ENCODE data around the gene ZNF577. TPM values are rescaled to one million over a fixed set of nuclear protein-coding genes. Genes with fewer than 3 reads are reported as not detected.

The ZNF577 gene
- total and polyA plus RNA-seq, 8 donors, result 5.5 to 25.2 (median 13.6) TPM

- Histone ChIP-seq H3K27me3 (no peaks in the 10 kb centered on the region), H3K36me3 (no peaks in the 10 kb centered on the region), H3K4me1 (no peaks in the 10 kb centered on the region), H3K9me3 (peaks cover 0 to 60% (median 26%) of the 10 kb centered on the region in 4 donors), H3K27ac (no peak overlapping the region), H3K4me3 (no peak overlapping the region)
- no peak for DNase-seq
- intact Hi-C loops (cut with DNase I; ENCODE audit: low total_unique reads), result no loop called here
- WGBS, 5 donors, result 90 to 97% (median 94%) methylated on average over 3 of the region's 3 CpGs
- no peak for TF ChIP-seq EP300 (IDR thresholded peaks at IDR 0.05)
- no peak for TF ChIP-seq POLR2A (IDR thresholded peaks at IDR 0.05)
- no peak for TF ChIP-seq CTCF (IDR thresholded peaks at IDR 0.05)
- no peak for TF ChIP-seq POLR2AphosphoS5 (IDR thresholded peaks at IDR 0.05)
Observed at GRCh38 chr19:51822946-51823345, 64.8 kb downstream of the ZNF577 start.

- Histone ChIP-seq H3K4me3 (no peak overlapping the region), H3K9me3 (peaks cover 0 to 54% (median 23%) of the 10 kb centered on the region in 4 donors), H3K27me3 (no peaks in the 10 kb centered on the region), H3K36me3 (no peaks in the 10 kb centered on the region), H3K4me1 (no peaks in the 10 kb centered on the region), H3K27ac (no peak overlapping the region)
- no peak for TF ChIP-seq EP300 (IDR thresholded peaks at IDR 0.05)
- TF ChIP-seq CTCF (IDR thresholded peaks at IDR 0.05), result no peak
- no peak for TF ChIP-seq POLR2A (IDR thresholded peaks at IDR 0.05)
- TF ChIP-seq POLR2AphosphoS5 (IDR thresholded peaks at IDR 0.05), result no peak
- WGBS, 5 donors, result 84 to 90% (median 86%) methylated on average over 2 of the region's 2 CpGs
- no peak for DNase-seq
- intact Hi-C loops (cut with DNase I; ENCODE audit: low total_unique reads), result no loop called here
Observed at GRCh38 chr19:51822325-51822724, 65.4 kb downstream of the ZNF577 start.

DNA sequence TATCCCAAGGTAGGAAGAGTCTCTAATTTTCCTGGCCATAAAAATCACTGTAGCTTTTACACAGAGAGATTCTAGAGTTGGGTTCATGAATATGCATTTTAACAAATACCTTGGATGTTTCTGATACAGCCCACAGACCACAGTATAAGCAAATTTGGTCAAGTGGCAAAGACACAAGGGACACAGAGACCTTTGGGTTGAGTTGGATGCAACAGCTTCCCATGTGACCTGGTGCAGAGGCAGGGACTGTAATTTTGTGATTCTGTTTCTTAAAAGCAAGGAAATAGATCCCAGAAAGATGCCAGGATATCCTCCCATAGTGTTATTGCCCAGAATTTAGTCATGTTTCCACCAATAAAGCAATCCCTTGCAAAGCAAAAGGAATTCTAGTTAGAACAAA is 65.8 kb downstream of the ZNF577 start:
- Histone ChIP-seq H3K36me3 (no peaks in the 10 kb centered on the region), H3K4me1 (no peaks in the 10 kb centered on the region), H3K27me3 (no peaks in the 10 kb centered on the region), H3K27ac (no peak overlapping the region), H3K9me3 (peaks cover 0 to 50% (median 21%) of the 10 kb centered on the region in 4 donors), H3K4me3 (no peak overlapping the region)
- no peak for TF ChIP-seq POLR2AphosphoS5 (IDR thresholded peaks at IDR 0.05)
- TF ChIP-seq POLR2A (IDR thresholded peaks at IDR 0.05), result no peak
- no peak for TF ChIP-seq CTCF (IDR thresholded peaks at IDR 0.05)
- no peak for TF ChIP-seq EP300 (IDR thresholded peaks at IDR 0.05)
- DNase-seq, result no peak
- intact Hi-C loops (cut with DNase I; ENCODE audit: low total_unique reads), result no loop called here

GRCh38 chr19:51821456-51821855 is 66.3 kb downstream of the ZNF577 start:
- Histone ChIP-seq H3K4me3 (no peak overlapping the region), H3K27ac (no peak overlapping the region), H3K9me3 (peaks cover 0 to 45% (median 18%) of the 10 kb centered on the region in 4 donors), H3K4me1 (no peaks in the 10 kb centered on the region), H3K27me3 (no peaks in the 10 kb centered on the region), H3K36me3 (no peaks in the 10 kb centered on the region)
- no peak for DNase-seq
- intact Hi-C loops (cut with DNase I; ENCODE audit: low total_unique reads), result no loop called here
- no peak for TF ChIP-seq EP300 (IDR thresholded peaks at IDR 0.05)
- TF ChIP-seq CTCF (IDR thresholded peaks at IDR 0.05), result no peak
- TF ChIP-seq POLR2AphosphoS5 (IDR thresholded peaks at IDR 0.05), result no peak
- TF ChIP-seq POLR2A (IDR thresholded peaks at IDR 0.05), result no peak
- 68 to 83% (median 73%) methylated on average over 3 of the region's 3 CpGs for WGBS, 5 donors

Other genes with a start within 250 kb of the ZNF577 start
- gene SIGLEC14, start 241.1 kb downstream of the ZNF577 start, total RNA-seq, result 1 to 10 TPM in 3 of 5 donors, not detected in 2; 2.0 to 5.4 (median 2.8) TPM
- gene SIGLEC14, start 241.1 kb downstream of the ZNF577 start, polyA plus RNA-seq, result 1 to 10 TPM in 1 of 3 donors, under 1 TPM in 1, not detected in 1; 0.55 to 1.8 TPM
- 100 to 1,000 TPM in 1 of 5 donors, 1 to 10 TPM in 4; 1.2 to 151 (median 3.9) TPM for gene SPACA6, start 194.6 kb downstream of the ZNF577 start, total RNA-seq
- 10 to 100 TPM; 11.2 to 26.7 (median 19.8) TPM for gene SPACA6, start 194.6 kb downstream of the ZNF577 start, polyA plus RNA-seq
- gene HAS1, start 164.0 kb downstream of the ZNF577 start, total RNA-seq, result 1 to 10 TPM in 1 of 5 donors, not detected in 4; 7.2 TPM
- gene HAS1, start 164.0 kb downstream of the ZNF577 start, polyA plus RNA-seq, result under 1 TPM in 2 of 3 donors, not detected in 1; 0.05 to 0.25 TPM
- 10 to 100 TPM in 1 of 5 donors, 1 to 10 TPM in 3, not detected in 1; 7.0 to 10.5 (median 8.5) TPM for gene FPR1, start 136.1 kb downstream of the ZNF577 start, total RNA-seq
- gene FPR1, start 136.1 kb downstream of the ZNF577 start, polyA plus RNA-seq, result 1 to 10 TPM; 1.7 to 7.5 (median 1.8) TPM
- 1 to 10 TPM in 2 of 5 donors, under 1 TPM in 1, not detected in 2; 0.58 to 1.7 (median 1.3) TPM for gene FPR2, start 126.8 kb downstream of the ZNF577 start, total RNA-seq
- gene FPR2, start 126.8 kb downstream of the ZNF577 start, polyA plus RNA-seq, result 1 to 10 TPM in 2 of 3 donors, under 1 TPM in 1; 0.48 to 2.9 (median 1.4) TPM
- gene FPR3, start 92.8 kb downstream of the ZNF577 start, total RNA-seq, result 1 to 10 TPM in 3 of 5 donors, not detected in 2; 1.6 to 7.0 (median 3.1) TPM
- gene FPR3, start 92.8 kb downstream of the ZNF577 start, polyA plus RNA-seq, result 1 to 10 TPM in 2 of 3 donors, under 1 TPM in 1; 0.58 to 2.7 (median 2.3) TPM
- 10 to 100 TPM in 1 of 5 donors, 1 to 10 TPM in 4; 1.2 to 23.3 (median 8.0) TPM for gene ZNF649, start 17.1 kb upstream of the ZNF577 start, total RNA-seq
- 1 to 10 TPM; 2.9 to 7.5 (median 3.1) TPM for gene ZNF649, start 17.1 kb upstream of the ZNF577 start, polyA plus RNA-seq
- gene ZNF613, start 39.5 kb upstream of the ZNF577 start, total RNA-seq, result 10 to 100 TPM in 1 of 5 donors, 1 to 10 TPM in 3, under 1 TPM in 1; 0.29 to 12.8 (median 3.2) TPM
- 1 to 10 TPM; 1.7 to 7.2 (median 2.2) TPM for gene ZNF613, start 39.5 kb upstream of the ZNF577 start, polyA plus RNA-seq
- gene ZNF350, start 98.9 kb upstream of the ZNF577 start, total RNA-seq, result 100 to 1,000 TPM in 1 of 5 donors, 10 to 100 TPM in 2, 1 to 10 TPM in 1, under 1 TPM in 1; 0.58 to 149 (median 24.2) TPM
- 10 to 100 TPM in 1 of 3 donors, 1 to 10 TPM in 2; 4.1 to 10.2 (median 6.1) TPM for gene ZNF350, start 98.9 kb upstream of the ZNF577 start, polyA plus RNA-seq
- gene ZNF615, start 120.3 kb upstream of the ZNF577 start, total RNA-seq, result 10 to 100 TPM in 2 of 5 donors, 1 to 10 TPM in 3; 2.9 to 25.7 (median 9.7) TPM
- 1 to 10 TPM; 2.6 to 5.3 (median 3.4) TPM for gene ZNF615, start 120.3 kb upstream of the ZNF577 start, polyA plus RNA-seq
- gene ZNF614, start 140.4 kb upstream of the ZNF577 start, total RNA-seq, result 10 to 100 TPM in 2 of 5 donors, 1 to 10 TPM in 2, not detected in 1; 3.8 to 15.2 (median 8.7) TPM
- 1 to 10 TPM; 1.9 to 2.9 (median 2.0) TPM for gene ZNF614, start 140.4 kb upstream of the ZNF577 start, polyA plus RNA-seq
- gene ZNF432, start 160.9 kb upstream of the ZNF577 start, total RNA-seq, result 10 to 100 TPM in 3 of 5 donors, 1 to 10 TPM in 2; 5.2 to 41.3 (median 17.0) TPM
- gene ZNF432, start 160.9 kb upstream of the ZNF577 start, polyA plus RNA-seq, result 1 to 10 TPM; 2.6 to 9.2 (median 9.0) TPM
- 10 to 100 TPM in 4 of 5 donors, 1 to 10 TPM in 1; 4.3 to 47.4 (median 20.7) TPM for gene ZNF841, start 207.8 kb upstream of the ZNF577 start, total RNA-seq
- gene ZNF841, start 207.8 kb upstream of the ZNF577 start, polyA plus RNA-seq, result 1 to 10 TPM; 5.2 to 6.3 (median 6.2) TPM

Data from stomach (tissue), 9 donors.